Measurements from ENCODE around the gene ARHGAP12.

ARHGAP12 gene

DNA sequence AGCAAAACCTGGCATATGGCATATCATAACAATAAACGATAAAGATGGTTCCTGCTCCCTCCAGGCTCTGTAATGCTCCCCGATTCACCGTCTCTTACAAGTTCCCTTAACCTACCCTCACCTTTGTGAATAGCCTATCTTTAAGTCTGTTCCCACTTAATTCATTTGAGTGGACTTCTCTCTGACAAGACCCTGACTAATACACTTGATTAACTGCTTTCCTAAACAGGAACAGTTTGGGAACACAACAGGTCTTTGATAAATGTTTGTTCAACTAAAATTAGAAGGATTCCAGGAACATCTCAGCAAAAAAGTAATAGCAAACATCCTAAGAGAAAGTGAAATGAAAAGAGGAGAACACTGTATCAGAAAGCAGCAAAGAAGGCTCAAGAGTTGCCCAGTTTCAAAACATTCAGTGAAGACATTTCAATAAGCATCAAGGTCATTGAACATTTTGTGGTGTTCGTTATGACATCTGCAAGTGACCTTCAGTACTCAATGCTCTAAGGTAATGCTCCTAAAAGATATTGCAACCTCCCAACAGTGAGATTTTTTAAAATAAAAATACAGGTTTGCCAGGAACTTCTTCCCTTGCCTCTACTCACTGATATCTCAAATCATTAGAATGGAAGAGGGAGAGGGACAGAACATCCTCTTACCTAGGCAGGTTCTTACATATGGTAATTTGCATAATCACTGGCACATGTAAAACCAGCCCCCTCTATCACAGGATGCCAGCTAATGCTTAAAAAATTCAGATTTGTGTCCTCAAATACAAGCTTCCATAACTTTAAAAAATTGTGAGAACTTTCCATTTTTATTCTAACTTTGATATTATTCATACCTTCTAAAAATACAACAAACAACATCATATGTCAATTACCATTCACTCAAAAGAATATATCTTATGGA lies 11.4 kb upstream of the ARHGAP12 start:
- Histone ChIP-seq H3K79me2 (ENCODE audit: insufficient read depth, low read depth) (no peaks in the 10 kb centered on the region), H3K27me3 (ENCODE audit: insufficient read depth, low read depth) (no peaks in the 10 kb centered on the region), H3K4me1 (ENCODE audit: low read depth, poor library complexity, severe bottlenecking) (no peaks in the 10 kb centered on the region), H2AFZ (ENCODE audit: low read depth) (no peak overlapping the region), H4K20me1 (ENCODE audit: insufficient read depth) (no peaks in the 10 kb centered on the region), H3K9ac (no peak overlapping the region), H3K4me2 (no peak overlapping the region), H3K36me3 (ENCODE audit: insufficient read depth) (no peaks in the 10 kb centered on the region), H3K27ac (no peak overlapping the region), H3K4me3 (IDR thresholded peaks at IDR 0.05; ENCODE audit: insufficient read depth, low read depth, low read length) (no peak overlapping the region)
- no peak for TF ChIP-seq CTCF (conservative IDR thresholded peaks at IDR 0.05; ENCODE audit: low read depth, low read length)

- H3K4me3 ChIP-seq (IDR thresholded peaks at IDR 0.05; ENCODE audit: insufficient read depth, low read depth, low read length) = no peak overlapping the region
- H3K36me3 ChIP-seq (ENCODE audit: insufficient read depth) = no peaks in the 10 kb centered on the region
- no peak overlapping the region for H2AFZ ChIP-seq (ENCODE audit: low read depth)
- H3K27ac ChIP-seq = no peak overlapping the region
- H4K20me1 ChIP-seq (ENCODE audit: insufficient read depth) = no peaks in the 10 kb centered on the region
- TF ChIP-seq CTCF (conservative IDR thresholded peaks at IDR 0.05; ENCODE audit: low read depth, low read length) = no peak
- H3K27me3 ChIP-seq (ENCODE audit: insufficient read depth, low read depth) = no peaks in the 10 kb centered on the region
- H3K79me2 ChIP-seq (ENCODE audit: insufficient read depth, low read depth) = no peaks in the 10 kb centered on the region
- no peak overlapping the region for H3K9ac ChIP-seq
- H3K4me1 ChIP-seq (ENCODE audit: low read depth, poor library complexity, severe bottlenecking) = peaks cover 3% of the 10 kb centered on the region
- no peak overlapping the region for H3K4me2 ChIP-seq
Measured at GRCh38 chr10:31937371-31937770, 8.7 kb upstream of the ARHGAP12 start.

GRCh38 chr10:31936933-31937332 lies 8.3 kb upstream of the ARHGAP12 start:
- Histone ChIP-seq H3K4me3 (IDR thresholded peaks at IDR 0.05; ENCODE audit: insufficient read depth, low read depth, low read length) (no peak overlapping the region), H3K4me1 (ENCODE audit: low read depth, poor library complexity, severe bottlenecking) (peaks cover 7% of the 10 kb centered on the region), H3K36me3 (ENCODE audit: insufficient read depth) (no peaks in the 10 kb centered on the region), H3K27me3 (ENCODE audit: insufficient read depth, low read depth) (no peaks in the 10 kb centered on the region), H3K4me2 (no peak overlapping the region), H3K79me2 (ENCODE audit: insufficient read depth, low read depth) (no peaks in the 10 kb centered on the region), H4K20me1 (ENCODE audit: insufficient read depth) (no peaks in the 10 kb centered on the region), H2AFZ (ENCODE audit: low read depth) (no peak overlapping the region), H3K27ac (no peak overlapping the region), H3K9ac (no peak overlapping the region)
- TF ChIP-seq CTCF (conservative IDR thresholded peaks at IDR 0.05; ENCODE audit: low read depth, low read length) = no peak

- no peak overlapping the region for H3K9ac ChIP-seq
- H3K27ac ChIP-seq = no peak overlapping the region
- peaks cover 12% of the 10 kb centered on the region for H3K4me1 ChIP-seq (ENCODE audit: low read depth, poor library complexity, severe bottlenecking)
Measured at GRCh38 chr10:31936086-31936485, 7.5 kb upstream of the ARHGAP12 start.

More at GRCh38 chr10:31936086-31936485, 7.5 kb upstream of the ARHGAP12 start:
- Histone ChIP-seq H3K79me2 (ENCODE audit: insufficient read depth, low read depth) (no peaks in the 10 kb centered on the region), H3K27me3 (ENCODE audit: insufficient read depth, low read depth) (no peaks in the 10 kb centered on the region), H3K4me2 (no peak overlapping the region), H2AFZ (ENCODE audit: low read depth) (no peak overlapping the region), H3K4me3 (IDR thresholded peaks at IDR 0.05; ENCODE audit: insufficient read depth, low read depth, low read length) (no peak overlapping the region), H4K20me1 (ENCODE audit: insufficient read depth) (no peaks in the 10 kb centered on the region), H3K36me3 (ENCODE audit: insufficient read depth) (no peaks in the 10 kb centered on the region)
- TF ChIP-seq CTCF (conservative IDR thresholded peaks at IDR 0.05; ENCODE audit: low read depth, low read length) = no peak

Measured in KMS-11 (cell line).